Kidney epithelial cell (primary cell): Measurements from ENCODE around the gene PSMB8. TPM values are rescaled to one million over a fixed set of nuclear protein-coding genes. Genes with fewer than 3 reads are reported as not detected.
"Not testable (repeated sequence)": the region's sequence is repeated elsewhere in the genome, so short reads cannot be mapped to it uniquely, and the experiment has no call there.

Experiments
- DNase-seq: peaks from one replicate; pipeline ENCODE4 v3.0.0-alpha.2; 2010; ENCODE audit warnings: low read depth
- H3K27me3 ChIP-seq: 2 replicates; pipeline ENCODE4 v1.6.0; 2011; ENCODE audit warnings: low read length; ENCODE audit not compliant: control insufficient read depth, insufficient read depth
- H3K36me3 ChIP-seq: 2 replicates; pipeline ENCODE4 v1.5.1; 2011; ENCODE audit warnings: low read length; ENCODE audit not compliant: control insufficient read depth, insufficient read depth
- H3K4me3 ChIP-seq: 2 replicates; pipeline ENCODE4 v1.5.1; 2011; ENCODE audit warnings: low read depth, mild to moderate bottlenecking, control low read depth, low read length
- total RNA-seq: library from RNA; depleted of rRNA; stranded (reverse); fragments of >200 nt; gene quantifications from 2 replicates; pipeline ENCODE4 v1.2.3, GENCODE V29; 2015
- TF ChIP-seq, protein P1 (sequence below): IDR thresholded peaks from 2 replicates; pipeline ENCODE4 v1.5.1; 2011; ENCODE audit warnings: mild to moderate bottlenecking, moderate library complexity, low read length, control low read depth, inconsistent platforms; ENCODE audit not compliant: insufficient read depth, poor library complexity, severe bottlenecking

The PSMB8 gene
- total RNA-seq, 1 donor from 2014 or later, result 84.1 TPM

DNA sequence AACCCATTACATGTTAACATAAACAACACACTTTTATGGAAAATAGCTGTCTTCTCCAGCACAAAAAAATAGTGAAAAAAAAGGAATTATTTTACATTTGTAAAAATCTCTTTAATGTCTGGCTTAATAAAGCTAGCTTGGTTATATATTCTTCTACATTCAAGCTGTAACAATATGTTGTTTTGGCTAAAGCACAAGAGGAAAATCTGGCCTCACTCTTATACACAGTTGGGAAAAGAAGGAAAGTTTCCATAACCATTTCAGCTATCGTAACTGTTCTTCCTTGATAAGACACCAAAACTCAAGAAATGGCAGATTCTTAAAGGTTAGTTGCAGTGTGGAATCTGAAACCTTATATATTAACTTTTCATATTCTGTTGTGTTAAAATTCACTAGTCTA is 34.7 kb downstream of the PSMB8 start:
- Histone ChIP-seq H3K27me3 (peaks cover 3% of the 10 kb centered on the region), H3K36me3 (no peaks in the 10 kb centered on the region), H3K4me3 (no peak overlapping the region)
- no peak for DNase-seq
- TF ChIP-seq, protein P1, sequence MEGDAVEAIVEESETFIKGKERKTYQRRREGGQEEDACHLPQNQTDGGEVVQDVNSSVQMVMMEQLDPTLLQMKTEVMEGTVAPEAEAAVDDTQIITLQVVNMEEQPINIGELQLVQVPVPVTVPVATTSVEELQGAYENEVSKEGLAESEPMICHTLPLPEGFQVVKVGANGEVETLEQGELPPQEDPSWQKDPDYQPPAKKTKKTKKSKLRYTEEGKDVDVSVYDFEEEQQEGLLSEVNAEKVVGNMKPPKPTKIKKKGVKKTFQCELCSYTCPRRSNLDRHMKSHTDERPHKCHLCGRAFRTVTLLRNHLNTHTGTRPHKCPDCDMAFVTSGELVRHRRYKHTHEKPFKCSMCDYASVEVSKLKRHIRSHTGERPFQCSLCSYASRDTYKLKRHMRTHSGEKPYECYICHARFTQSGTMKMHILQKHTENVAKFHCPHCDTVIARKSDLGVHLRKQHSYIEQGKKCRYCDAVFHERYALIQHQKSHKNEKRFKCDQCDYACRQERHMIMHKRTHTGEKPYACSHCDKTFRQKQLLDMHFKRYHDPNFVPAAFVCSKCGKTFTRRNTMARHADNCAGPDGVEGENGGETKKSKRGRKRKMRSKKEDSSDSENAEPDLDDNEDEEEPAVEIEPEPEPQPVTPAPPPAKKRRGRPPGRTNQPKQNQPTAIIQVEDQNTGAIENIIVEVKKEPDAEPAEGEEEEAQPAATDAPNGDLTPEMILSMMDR, result no peak

DNA sequence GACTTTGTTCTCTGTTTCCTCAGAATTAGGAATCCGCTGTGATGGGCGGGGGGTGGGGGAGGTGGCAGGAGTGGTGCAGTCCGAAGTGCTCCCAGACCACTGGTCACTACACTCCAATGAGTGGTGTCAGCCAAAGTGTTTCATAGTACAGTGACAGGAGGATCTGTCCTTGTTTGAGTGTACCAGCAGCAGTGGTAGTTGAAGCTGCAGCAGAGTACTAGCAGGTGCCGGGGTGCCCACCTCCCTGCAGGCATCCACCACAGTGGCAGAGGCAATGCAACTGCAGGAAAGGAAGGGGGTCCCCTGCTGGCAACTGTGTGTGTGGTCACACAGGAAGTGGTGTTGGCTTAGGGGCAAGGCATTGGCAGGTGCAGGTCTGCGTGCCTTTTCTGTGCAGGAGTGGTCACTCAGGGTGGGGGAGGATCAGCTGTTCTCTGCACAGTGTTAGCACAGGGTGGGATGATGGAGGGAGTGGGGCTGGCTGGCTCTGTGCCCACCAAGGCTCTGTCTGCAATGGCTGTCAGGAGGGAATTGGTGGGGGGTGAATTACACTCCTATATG is 36.7 kb downstream of the PSMB8 start:
- TF ChIP-seq, protein P1, result no peak
- Histone ChIP-seq H3K27me3 (no peaks in the 10 kb centered on the region), H3K36me3 (no peaks in the 10 kb centered on the region), H3K4me3 (no peak overlapping the region)
- no peak for DNase-seq

DNA sequence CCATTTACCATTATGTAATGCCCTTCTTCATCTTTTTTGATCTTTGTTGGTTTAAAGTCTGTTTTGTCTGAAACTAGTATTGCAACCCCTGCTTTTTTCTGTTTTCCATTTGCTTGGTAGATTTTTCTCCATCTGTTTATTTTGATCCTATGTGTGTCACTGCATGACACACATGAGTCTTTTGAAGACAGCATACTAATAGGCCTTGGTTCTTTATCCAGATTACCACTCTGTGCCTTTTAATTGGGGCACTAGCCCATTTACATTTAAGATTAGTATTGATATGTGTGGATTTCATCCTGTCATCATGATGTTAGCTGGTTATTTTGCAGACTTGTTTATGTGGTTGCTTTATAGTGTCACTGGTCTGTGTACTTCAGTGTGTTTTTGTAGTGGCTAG is 38.4 kb downstream of the PSMB8 start:
- H3K36me3 ChIP-seq, H3K27me3 ChIP-seq, DNase-seq, H3K4me3 ChIP-seq: not testable (repeated sequence)

DNA sequence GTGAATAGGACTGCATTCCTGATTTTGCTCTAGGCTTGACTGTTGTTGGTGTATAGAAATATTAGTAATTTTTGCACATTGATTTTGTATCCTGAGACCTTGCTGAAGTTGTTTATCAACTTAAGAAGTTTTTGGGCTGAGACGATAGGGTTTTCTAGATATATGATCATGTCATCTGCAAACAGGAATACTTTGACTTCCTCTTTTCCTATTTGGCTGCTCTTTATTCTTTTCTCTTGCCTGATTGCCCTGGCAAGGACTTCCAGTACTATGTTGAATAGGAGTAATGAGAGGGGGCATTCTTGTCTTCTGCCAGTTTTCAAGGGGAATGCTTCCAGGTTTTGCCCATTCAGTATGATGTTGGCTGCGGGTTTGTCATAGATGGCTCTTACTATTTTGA is 40.4 kb downstream of the PSMB8 start:
- DNase-seq, result no peak
- TF ChIP-seq, protein P1, result no peak
- H3K27me3 ChIP-seq, result peaks cover 4% of the 10 kb centered on the region

DNA sequence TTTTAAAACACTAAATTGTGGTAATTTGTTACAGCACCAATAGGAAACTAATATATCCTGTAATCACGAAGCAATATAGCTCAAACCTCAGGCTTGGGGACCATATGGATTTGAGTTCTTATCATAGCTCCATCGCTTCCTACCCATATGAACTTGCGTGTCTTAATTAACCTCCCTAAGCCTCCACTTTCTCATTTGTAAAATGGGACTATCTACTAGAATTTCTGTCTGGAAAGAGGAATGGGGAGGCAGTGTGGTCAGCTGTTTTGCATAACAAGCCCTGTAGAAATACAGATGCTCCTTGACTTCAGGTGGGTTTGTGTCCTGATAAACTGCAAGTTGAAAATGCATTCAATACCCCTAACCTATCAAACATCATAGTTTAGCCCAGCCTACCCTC is 44.1 kb downstream of the PSMB8 start:
- DNase-seq, result no peak
- Histone ChIP-seq H3K36me3 (no peaks in the 10 kb centered on the region), H3K27me3 (peaks cover 8% of the 10 kb centered on the region), H3K4me3 (no peak overlapping the region)
- TF ChIP-seq, protein P1, result no peak

More for the DNA sequence above, 40.4 kb downstream of the PSMB8 start:
- H3K36me3 ChIP-seq, result no peaks in the 10 kb centered on the region
- no peak overlapping the region for H3K4me3 ChIP-seq

DNA sequence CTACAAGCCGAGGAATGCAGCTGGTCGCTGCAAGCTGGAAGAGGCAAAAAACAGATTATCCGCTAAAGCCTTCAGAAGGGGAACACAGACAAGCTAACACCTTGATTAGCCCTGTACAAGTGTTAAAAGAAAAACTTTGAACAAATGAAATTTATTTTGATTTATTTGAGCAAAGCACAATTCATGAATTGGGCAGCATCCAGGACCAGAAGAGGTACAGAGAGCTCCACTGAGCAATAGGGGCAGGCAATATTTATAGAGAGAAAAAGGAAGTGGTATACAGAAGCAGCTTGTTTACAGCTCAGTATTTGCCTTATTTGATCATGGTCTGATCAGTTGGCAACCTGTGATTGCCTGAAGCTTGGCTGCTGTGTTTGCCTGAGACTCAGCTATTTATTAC is 44.7 kb downstream of the PSMB8 start:
- TF ChIP-seq, protein P1, result no peak
- peaks cover 11% of the 10 kb centered on the region for H3K27me3 ChIP-seq
- DNase-seq, result no peak

More for the DNA sequence above, 44.7 kb downstream of the PSMB8 start:
- Histone ChIP-seq H3K36me3 (no peaks in the 10 kb centered on the region), H3K4me3 (no peak overlapping the region)
